HuH-7 (cell line): Measurements from ENCODE around the gene ABTB1.

Experiments
- DNase-seq: peaks from one replicate; pipeline ENCODE4 v3.0.0; 2011; ENCODE audit warnings: low spot score

ABTB1 gene

GRCh38 chr3:127687228-127687737 lies 14.5 kb downstream of the ABTB1 start:
- no peak for DNase-seq

- DNase-seq = no peak
Measured at GRCh38 chr3:127688022-127688415, 15.3 kb downstream of the ABTB1 start.

- no peak for DNase-seq
Measured at GRCh38 chr3:127688416-127689265, 15.9 kb downstream of the ABTB1 start.

- no peak for DNase-seq
Measured at GRCh38 chr3:127689266-127689860, 16.6 kb downstream of the ABTB1 start.

GRCh38 chr3:127690106-127690505 lies 17.4 kb downstream of the ABTB1 start:
- DNase-seq = no peak

- DNase-seq = peak; percentile 64
Measured at GRCh38 chr3:127690823-127691452, 18.2 kb downstream of the ABTB1 start.

- no peak for DNase-seq
Measured at GRCh38 chr3:127691489-127691888, 18.7 kb downstream of the ABTB1 start.

- no peak for DNase-seq
Measured at GRCh38 chr3:127691974-127692373, 19.2 kb downstream of the ABTB1 start.

GRCh38 chr3:127692501-127693335 lies 20.0 kb downstream of the ABTB1 start:
- no peak for DNase-seq

GRCh38 chr3:127693336-127693843 lies 20.6 kb downstream of the ABTB1 start:
- no peak for DNase-seq

GRCh38 chr3:127694467-127695215 lies 21.9 kb downstream of the ABTB1 start:
- DNase-seq = no peak

GRCh38 chr3:127697551-127698240 lies 24.9 kb downstream of the ABTB1 start:
- peak; percentile 56 for DNase-seq

- DNase-seq = no peak
Measured at GRCh38 chr3:127698286-127698685, 25.5 kb downstream of the ABTB1 start.

- no peak for DNase-seq
Measured at GRCh38 chr3:127698691-127699415, 26.1 kb downstream of the ABTB1 start.

- DNase-seq = no peak
Measured at GRCh38 chr3:127699416-127700300, 26.9 kb downstream of the ABTB1 start.

GRCh38 chr3:127700406-127700805 lies 27.7 kb downstream of the ABTB1 start:
- DNase-seq = no peak

GRCh38 chr3:127701280-127701911 lies 28.6 kb downstream of the ABTB1 start:
- DNase-seq = no peak

GRCh38 chr3:127702151-127702578 lies 29.4 kb downstream of the ABTB1 start:
- no peak for DNase-seq
